GM21367 (cell line): ENCODE data around the gene MAP3K15.
"Not testable (repeated sequence)": the region's sequence is repeated elsewhere in the genome, so short reads cannot be mapped to it uniquely, and the experiment has no call there.

ENCODE experiments used
- ATAC-seq: cut with Tn5 transposase; IDR thresholded peaks from one replicate; pipeline ENCODE4 v1.9.1; 2021; ENCODE audit not compliant: unreplicated experiment

MAP3K15 gene

DNA sequence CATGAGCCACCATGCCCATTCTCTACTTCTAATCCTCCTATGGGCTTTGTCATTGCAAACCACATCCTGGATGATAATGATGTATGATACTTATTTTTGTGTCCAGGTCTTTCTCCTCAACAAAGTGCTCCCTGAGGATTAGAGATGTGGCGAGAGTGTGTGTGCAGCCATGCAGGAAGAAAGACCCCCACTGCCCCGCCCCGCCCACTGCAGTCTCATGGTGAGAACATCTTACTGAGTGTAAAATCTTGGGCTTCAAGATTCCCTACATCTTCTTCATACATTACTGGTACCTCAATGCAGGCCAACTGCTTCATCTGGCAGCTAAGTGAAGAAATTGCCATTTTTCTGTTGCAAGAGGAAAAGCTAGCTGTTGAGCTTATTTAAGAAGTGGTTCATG lies 25.9 kb upstream of the MAP3K15 start:
- ATAC-seq, result no peak

DNA sequence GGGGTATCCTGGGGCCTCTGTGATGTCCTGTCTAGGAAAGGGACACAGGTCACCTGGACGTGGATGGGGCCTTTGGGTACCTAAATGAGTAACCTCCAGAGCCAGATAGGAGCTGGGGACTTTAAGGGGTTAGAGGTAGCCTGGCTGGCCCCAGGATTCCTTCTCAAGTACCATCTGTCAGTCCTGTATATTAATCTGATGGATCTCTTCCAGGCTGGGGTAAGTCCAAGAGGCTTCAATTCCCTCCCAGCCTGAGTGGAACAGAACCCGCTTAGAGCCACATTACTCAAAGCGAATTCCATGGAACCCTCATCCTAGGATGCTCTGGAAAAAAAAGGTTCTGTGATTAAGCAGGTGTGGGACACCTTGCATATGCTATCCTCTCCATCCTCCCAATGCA lies 24.8 kb upstream of the MAP3K15 start:
- no peak for ATAC-seq

DNA sequence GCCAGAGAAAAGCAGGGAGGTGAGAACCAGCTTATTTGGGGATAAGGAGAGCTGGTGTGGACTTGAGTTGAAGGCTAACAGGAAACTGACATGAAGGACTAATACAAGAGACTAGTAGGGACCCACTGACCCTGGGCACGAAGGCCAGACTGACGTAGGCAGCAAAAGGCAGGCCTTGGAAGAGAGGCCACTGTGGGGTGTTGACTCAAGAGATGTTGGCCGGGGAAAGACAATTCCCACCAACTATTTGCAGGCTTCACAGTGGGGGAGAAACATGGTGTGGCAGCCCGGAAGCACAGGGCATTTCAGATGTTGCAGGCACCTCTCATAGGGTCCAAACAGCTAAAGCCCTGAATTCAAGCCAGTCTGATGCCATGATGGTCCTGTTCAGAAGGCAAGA lies 24.4 kb upstream of the MAP3K15 start:
- ATAC-seq, result no peak

GRCh38 chrX:19535476-19535875 lies 20.2 kb upstream of the MAP3K15 start:
- no peak for ATAC-seq

DNA sequence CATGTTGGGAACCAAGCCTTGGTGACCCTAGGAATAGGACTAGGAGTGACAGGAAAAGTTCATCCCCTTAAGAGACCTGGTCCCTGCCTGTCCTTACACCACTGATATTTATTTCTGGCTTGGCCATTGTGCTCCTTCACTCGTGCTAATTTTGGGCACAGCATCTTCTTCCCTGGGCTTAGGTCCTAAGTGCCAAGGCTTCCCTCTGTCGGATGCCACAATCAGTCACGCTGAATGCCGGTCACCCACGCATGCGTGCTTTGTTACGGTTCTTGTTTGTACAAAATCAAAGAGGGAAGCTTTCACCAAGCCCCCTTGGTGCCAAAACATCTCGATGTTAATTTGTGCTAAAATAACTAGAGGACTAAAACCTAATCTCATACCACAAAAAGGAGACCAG lies 17.4 kb upstream of the MAP3K15 start:
- no peak for ATAC-seq

DNA sequence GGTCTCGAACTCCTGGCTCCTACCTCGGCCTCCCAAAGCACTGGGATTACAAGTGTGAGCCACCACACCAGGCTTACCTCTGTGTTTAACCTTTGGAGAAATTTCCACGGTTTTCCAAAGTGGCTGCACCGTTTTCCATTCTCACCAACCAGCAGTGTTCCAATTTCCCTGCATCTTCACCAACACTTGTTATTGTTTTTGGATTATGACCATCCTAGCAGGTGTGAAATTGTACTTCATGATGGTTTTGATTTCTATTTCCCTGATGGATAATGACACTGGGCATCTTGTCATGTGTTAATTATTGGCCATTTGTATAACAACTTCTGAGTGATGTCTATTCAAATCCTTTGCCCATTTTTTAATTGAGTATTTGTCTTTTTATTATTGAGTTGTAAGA lies 2.7 kb upstream of the MAP3K15 start:
- no peak for ATAC-seq

DNA sequence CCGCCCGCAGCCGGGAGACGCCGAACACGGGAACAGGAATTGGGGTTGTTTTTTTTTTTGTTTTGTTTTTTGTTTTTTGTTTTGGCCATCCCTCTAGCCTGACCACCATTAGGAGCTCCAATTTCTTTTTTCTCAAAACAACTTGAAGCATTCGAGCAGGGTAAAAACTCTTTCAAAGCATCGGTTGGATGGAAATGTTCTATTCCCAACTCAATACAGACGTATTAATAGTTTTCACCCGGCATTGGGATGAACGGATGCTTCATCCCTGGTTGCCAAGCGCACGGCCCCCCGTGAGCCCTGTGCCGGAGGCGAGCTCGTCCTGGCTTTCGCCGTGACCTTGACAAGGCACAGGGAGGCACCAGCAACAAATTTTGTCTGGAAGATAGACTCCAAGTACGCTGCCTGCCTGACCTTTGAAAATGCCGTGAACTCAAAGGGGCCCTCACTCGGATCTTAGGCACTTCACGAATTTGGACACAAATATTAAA lies 352 bp upstream of the MAP3K15 start:
- no peak for ATAC-seq

DNA sequence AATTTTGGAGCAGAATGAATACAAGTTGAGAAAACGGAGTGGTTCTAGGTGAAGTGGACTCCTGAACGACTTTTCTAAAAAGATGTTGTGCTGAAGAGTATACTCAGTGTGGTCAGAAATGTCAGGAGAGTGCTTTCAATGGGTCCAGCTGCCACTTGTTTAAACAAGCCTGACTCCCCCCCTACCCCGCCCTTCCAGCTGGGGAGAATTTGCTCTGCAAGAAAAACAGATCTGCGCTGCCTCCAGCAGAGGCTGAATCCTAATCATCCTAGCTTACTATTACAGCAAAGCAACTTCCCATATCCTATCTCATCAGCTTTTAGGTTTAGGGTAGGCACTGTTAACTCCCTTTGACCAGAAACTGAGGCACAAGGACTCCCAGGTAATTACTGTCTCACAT lies 1.9 kb downstream of the MAP3K15 start:
- no peak for ATAC-seq

DNA sequence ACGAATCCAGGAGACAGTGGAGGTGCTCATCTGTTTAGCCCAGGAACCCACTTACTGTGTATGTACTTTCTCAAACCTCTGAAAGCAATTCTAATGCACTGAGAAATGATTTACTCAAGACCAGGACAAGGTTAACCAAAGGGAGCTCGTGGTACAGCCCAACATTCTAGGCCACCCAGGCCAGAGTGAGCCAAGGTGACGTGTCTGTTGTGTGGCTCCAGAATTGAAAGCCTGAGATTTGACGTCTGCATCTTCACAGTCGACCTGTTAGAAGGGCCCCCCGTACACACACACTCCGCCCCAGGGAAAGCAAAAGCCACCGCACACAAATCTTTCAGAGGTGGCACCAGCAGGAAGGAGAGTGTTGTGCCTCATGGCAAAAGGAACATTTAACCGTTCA lies 2.3 kb downstream of the MAP3K15 start:
- ATAC-seq, result no peak

DNA sequence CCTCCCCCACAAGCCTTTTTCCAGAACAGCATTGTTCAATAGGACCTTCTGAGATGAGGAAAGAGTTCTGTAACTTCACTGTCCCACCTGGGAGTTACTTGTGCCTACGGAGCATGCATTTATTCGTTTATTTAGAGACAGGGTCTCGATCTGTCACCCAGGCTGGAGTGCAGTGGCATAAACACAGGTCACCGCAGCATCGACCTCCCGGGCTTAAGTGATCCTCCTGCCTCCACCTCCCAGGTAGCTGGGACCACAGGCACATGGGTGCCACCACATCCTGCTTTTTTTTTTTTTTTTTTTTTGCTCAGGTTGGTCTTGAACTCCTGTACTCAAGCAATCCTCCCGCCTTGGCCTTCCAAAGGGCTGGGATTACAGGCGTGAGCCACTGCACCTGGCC lies 2.9 kb downstream of the MAP3K15 start:
- ATAC-seq, result no peak

DNA sequence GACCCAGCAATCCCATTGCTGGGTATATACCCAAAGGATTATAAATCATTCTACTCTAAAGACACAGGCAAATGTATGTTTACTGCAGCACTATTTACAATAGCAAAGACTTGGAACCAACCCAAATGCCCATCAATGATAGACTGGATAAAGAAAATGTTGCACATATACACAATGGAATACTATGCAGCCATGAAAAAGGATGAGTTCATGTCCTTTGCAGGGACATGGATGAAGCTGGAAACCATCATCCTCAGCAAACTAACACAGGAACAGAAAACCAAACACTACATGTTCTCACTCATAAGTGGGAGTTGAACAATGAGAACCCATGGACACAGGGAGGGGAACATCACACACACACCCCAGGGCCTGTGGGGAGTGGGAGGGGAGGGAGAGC lies 3.5 kb downstream of the MAP3K15 start:
- not testable (repeated sequence) for ATAC-seq

GRCh38 chrX:19496711-19497110 lies 18.6 kb downstream of the MAP3K15 start:
- ATAC-seq, result no peak

DNA sequence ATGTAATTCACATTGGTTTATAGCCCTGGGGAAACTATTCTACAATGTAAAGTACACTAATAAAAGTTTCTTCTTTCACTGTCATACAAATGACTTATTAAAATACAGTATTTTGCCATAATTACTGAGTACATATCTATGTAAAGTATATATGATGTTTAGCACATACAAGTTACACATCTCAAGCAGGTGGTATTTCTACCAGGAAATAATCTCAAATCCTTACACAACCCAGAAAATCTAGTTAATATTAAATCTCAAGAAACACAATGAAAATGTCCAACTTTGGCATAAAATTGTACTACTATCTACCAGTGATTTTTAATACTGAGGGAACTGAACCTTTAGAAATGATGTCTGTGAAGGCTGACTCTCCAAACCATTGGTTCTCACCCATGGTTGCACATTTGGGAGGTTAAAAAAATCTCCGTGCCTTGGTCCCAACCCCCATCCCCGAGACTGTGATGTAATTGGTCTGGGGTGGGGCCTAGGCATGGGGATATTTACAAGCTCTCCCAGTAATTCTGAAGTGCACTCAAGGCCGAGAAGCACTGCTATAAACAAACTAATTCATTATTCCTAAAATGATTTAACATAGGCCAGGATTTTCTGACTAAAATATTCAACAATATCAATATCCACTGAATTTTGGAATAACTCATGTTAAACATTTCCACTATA lies 27.6 kb downstream of the MAP3K15 start:
- no peak for ATAC-seq

DNA sequence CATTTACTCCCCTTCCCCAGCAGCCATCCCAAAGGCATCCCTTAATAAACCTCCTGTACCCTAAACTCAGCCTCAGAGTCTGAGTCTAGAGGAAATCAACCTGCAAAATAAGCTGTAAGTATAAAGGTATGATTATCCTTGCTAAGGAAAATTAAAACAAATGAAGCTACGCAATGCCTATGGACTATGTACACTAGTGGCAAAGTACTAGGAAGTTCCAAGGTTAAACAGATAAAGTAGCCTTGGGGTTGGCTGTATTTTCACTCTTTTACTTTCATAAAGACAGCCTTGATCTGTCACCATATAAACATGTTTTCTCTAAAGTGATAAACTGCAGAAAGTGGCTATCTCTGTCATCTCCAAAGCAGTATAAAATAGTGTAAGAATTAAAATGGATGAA lies 35.9 kb downstream of the MAP3K15 start:
- no peak for ATAC-seq

GRCh38 chrX:19468383-19468782 lies 46.9 kb downstream of the MAP3K15 start:
- not testable (repeated sequence) for ATAC-seq

- ATAC-seq, result no peak
Observed at GRCh38 chrX:19462879-19463278, 52.4 kb downstream of the MAP3K15 start.

DNA sequence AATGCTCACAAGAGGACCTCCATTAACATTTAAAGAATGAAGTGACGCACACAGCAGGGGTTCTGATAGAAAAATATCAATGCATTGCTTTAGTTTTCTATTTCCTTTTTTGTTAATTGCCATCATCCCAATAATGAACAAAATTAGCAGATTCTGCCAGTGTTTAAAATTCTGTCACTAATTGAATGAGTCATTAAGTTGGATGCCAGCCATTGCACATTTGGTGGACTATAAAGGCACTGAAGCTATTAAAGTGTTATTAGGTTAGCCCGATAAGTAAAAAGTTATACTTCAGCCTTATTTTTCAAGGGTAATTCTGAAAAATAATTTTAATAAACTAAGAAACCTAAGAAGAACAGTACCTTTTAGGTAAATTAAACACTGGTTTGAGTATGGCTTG lies 53.1 kb downstream of the MAP3K15 start:
- no peak for ATAC-seq

GRCh38 chrX:19457662-19458061 lies 57.6 kb downstream of the MAP3K15 start:
- no peak for ATAC-seq

GRCh38 chrX:19448077-19448476 lies 67.2 kb downstream of the MAP3K15 start:
- ATAC-seq, result no peak

GRCh38 chrX:19446397-19446796 lies 68.9 kb downstream of the MAP3K15 start:
- no peak for ATAC-seq

GRCh38 chrX:19445772-19446171 lies 69.5 kb downstream of the MAP3K15 start:
- ATAC-seq, result not testable (repeated sequence)

- ATAC-seq, result no peak
Observed at GRCh38 chrX:19443869-19444526, 71.3 kb downstream of the MAP3K15 start.

- ATAC-seq, result no peak
Observed at GRCh38 chrX:19440713-19441112, 74.6 kb downstream of the MAP3K15 start.
